A549 (cell line): ENCODE data around the gene LCE1B.

ENCODE experiments used
- EP300 ChIP-seq, 2 experiments: fragments of >200 bp; sonication (Bioruptor Twin); formaldehyde crosslinking; IDR thresholded peaks; 2 replicates in 1 of 2; 3 replicates in 1 of 2; pipeline ENCODE4 v1.6.1; 2016 to 2017
- JUN ChIP-seq, 2 experiments: fragments of >200 bp; sonication (Bioruptor Twin); formaldehyde crosslinking; IDR thresholded peaks; 2 replicates in 1 of 2; 3 replicates in 1 of 2; pipeline ENCODE4 v1.6.1; 2016 to 2017
- MYC ChIP-seq: IDR thresholded peaks from 2 replicates; pipeline ENCODE4 v1.6.1; 2012; ENCODE audit warnings: mild to moderate bottlenecking, inconsistent platforms, low read length, improper control_type of control experiment, borderline replicate concordance
- RCOR1 ChIP-seq: fragments of 150-350 bp; IDR thresholded peaks from 2 replicates; pipeline ENCODE4 v1.6.1; 2014; ENCODE audit warnings: antibody characterized with exemption, low read length, low read depth
- SREBF2 ChIP-seq: fragments of 450-650 bp; IDR thresholded peaks from 2 replicates; pipeline ENCODE4 v1.6.1; 2014; ENCODE audit warnings: mild to moderate bottlenecking, moderate library complexity
- ZC3H11A ChIP-seq: fragments of 450-650 bp; IDR thresholded peaks from 2 replicates; pipeline ENCODE4 v1.6.1; 2014; ENCODE audit warnings: antibody characterized with exemption, mild to moderate bottlenecking
- TF ChIP-seq, protein P1 (sequence below): fragments of >200 bp; sonication (Bioruptor Twin); formaldehyde crosslinking; IDR thresholded peaks from 3 replicates; pipeline ENCODE4 v1.5.1; 2016
- TF ChIP-seq, protein P2 (sequence below): fragments of 150-350 bp; IDR thresholded peaks from 2 replicates; pipeline ENCODE4 v1.6.1; 2014; ENCODE audit warnings: low read depth, mild to moderate bottlenecking, low read length
- TF ChIP-seq, protein P3 (sequence below): fragments of 250-450 bp; sonication (Bioruptor Pico); IDR thresholded peaks from 2 replicates; pipeline ENCODE4 v1.5.0; 2021; ENCODE audit warnings: mild to moderate bottlenecking, moderate library complexity, borderline replicate concordance

DNA sequence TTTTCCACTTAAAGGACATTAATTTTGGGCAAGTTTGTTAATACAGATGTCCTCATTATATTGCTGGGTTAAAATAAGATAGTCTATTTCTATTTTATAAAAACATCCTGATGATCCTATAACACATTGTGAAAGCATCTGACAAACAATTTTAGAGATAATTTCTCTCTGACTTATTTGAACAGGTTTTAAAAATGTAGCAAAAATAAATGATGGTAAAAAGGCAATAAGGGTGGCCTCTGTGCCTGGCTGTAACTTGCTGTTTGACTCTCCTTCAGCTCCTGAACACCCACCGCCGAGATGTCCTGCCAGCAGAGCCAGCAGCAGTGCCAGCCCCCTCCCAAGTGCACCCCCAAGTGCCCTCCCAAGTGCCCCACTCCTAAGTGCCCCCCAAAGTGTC is 15.4 kb downstream of the LCE1B start, which contains the start of gene LCE1A:
- TF ChIP-seq ZC3H11A (no peak), MYC (no peak), RCOR1 (no peak), SREBF2 (no peak), EP300 (IDR thresholded peaks at IDR 0.05) (no peak), JUN (IDR thresholded peaks at IDR 0.05) (no peak)
- TF ChIP-seq, protein P1, sequence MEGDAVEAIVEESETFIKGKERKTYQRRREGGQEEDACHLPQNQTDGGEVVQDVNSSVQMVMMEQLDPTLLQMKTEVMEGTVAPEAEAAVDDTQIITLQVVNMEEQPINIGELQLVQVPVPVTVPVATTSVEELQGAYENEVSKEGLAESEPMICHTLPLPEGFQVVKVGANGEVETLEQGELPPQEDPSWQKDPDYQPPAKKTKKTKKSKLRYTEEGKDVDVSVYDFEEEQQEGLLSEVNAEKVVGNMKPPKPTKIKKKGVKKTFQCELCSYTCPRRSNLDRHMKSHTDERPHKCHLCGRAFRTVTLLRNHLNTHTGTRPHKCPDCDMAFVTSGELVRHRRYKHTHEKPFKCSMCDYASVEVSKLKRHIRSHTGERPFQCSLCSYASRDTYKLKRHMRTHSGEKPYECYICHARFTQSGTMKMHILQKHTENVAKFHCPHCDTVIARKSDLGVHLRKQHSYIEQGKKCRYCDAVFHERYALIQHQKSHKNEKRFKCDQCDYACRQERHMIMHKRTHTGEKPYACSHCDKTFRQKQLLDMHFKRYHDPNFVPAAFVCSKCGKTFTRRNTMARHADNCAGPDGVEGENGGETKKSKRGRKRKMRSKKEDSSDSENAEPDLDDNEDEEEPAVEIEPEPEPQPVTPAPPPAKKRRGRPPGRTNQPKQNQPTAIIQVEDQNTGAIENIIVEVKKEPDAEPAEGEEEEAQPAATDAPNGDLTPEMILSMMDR = no peak
- TF ChIP-seq, protein P2, sequence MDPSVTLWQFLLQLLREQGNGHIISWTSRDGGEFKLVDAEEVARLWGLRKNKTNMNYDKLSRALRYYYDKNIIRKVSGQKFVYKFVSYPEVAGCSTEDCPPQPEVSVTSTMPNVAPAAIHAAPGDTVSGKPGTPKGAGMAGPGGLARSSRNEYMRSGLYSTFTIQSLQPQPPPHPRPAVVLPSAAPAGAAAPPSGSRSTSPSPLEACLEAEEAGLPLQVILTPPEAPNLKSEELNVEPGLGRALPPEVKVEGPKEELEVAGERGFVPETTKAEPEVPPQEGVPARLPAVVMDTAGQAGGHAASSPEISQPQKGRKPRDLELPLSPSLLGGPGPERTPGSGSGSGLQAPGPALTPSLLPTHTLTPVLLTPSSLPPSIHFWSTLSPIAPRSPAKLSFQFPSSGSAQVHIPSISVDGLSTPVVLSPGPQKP = no peak
- TF ChIP-seq, protein P3, sequence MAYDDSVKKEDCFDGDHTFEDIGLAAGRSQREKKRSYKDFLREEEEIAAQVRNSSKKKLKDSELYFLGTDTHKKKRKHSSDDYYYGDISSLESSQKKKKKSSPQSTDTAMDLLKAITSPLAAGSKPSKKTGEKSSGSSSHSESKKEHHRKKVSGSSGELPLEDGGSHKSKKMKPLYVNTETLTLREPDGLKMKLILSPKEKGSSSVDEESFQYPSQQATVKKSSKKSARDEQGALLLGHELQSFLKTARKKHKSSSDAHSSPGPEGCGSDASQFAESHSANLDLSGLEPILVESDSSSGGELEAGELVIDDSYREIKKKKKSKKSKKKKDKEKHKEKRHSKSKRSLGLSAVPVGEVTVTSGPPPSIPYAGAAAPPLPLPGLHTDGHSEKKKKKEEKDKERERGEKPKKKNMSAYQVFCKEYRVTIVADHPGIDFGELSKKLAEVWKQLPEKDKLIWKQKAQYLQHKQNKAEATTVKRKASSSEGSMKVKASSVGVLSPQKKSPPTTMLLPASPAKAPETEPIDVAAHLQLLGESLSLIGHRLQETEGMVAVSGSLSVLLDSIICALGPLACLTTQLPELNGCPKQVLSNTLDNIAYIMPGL = no peak
